ENCODE data around the gene LPCAT4.

- TF ChIP-seq CTCF (IDR thresholded peaks at IDR 0.05) (no peak), EP300 (IDR thresholded peaks at IDR 0.05) (no peak), POLR2A (IDR thresholded peaks at IDR 0.05; ENCODE audit: low read depth) (no peak), POLR2AphosphoS5 (IDR thresholded peaks at IDR 0.05) (no peak)
Observed at GRCh38 chr15:34358948-34359347, 8.0 kb downstream of the LPCAT4 start.
